ENCODE measurements around the gene CYP19A1. TPM values are rescaled to one million over a fixed set of nuclear protein-coding genes. Genes with fewer than 3 reads are reported as not detected.

CYP19A1 gene
- total RNA-seq (under 1 TPM in 1 of 5 donors, not detected in 4; 0.23 TPM), total RNA-seq (0 to 0.28 (median 0) reads per million in 29 experiments)
- total RNA-seq (2013): 0.11 TPM

DNA sequence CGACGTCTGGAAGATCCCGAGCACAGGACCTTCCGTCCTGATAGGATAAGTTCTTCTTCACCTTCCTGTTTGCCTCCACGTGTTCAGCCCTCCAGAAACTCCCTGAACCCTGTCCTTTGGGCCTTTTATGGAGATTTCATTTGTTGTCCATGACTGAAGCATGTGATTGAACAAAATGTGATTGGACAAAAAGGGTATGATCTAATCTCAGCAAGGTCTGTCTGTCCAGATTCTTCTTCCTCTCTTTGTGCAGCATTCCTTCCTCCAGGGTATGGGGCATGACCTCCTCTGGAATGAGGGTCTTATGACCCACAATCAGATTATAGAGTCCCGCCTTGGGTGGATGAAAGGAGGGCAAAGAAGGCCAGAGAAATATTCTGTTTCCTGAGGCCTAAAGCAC lies at the start of gene CYP19A1:
TSS of gene CYP19A1 (minus strand) at position 101 of the 400 bp plus-strand sequence. CDS start 95,684 bp downstream, outside the sequence.
- ATAC-seq (replicated peaks in 1 of 4): no peak
- Mint-ChIP-seq H3K4me3 (no peak within 1 kb of the TSS), H3K36me3 (no peaks in the 10 kb centered on the region), H3K9me3 (no peaks in the 10 kb centered on the region), H3K27ac (no peak within 1 kb of the TSS), H3K4me1 (no peaks in the 10 kb centered on the region), H3K27me3 (peaks cover 22 to 25% of the 10 kb centered on the region in 2 donors)
- WGBS (ENCODE audit: insufficient coverage): 100% methylated on average over 1 of the region's 6 CpGs
- Histone ChIP-seq H3K36me3 (ENCODE audit: control insufficient read depth in 2 of 2, extremely low read depth in 1 of 2, insufficient read depth in 1 of 2, low read length in 1 of 2) (no peaks in the 10 kb centered on the region), H3K9me3 (no peaks in the 10 kb centered on the region), H3K27me3 (replicated peaks in 1 of 2; ENCODE audit: control insufficient read depth in 2 of 2, extremely low read depth in 1 of 2, insufficient read depth in 2 of 2, low read length in 1 of 2) (peaks cover 1 to 19% of the 10 kb centered on the region in 2 experiments), H3K27ac (ENCODE audit: low read length) (no peak within 1 kb of the TSS), H3K4me1 (ENCODE audit: control insufficient read depth in 1 of 2, extremely low read depth in 1 of 2, insufficient read depth in 2 of 2, low read length in 2 of 2) (no peaks in the 10 kb centered on the region), H3K4me3 (ENCODE audit: control insufficient read depth in 1 of 2, extremely low read depth in 1 of 2, low read length in 1 of 2) (no peak within 1 kb of the TSS)
- CTCF ChIA-PET: no interaction called here
- DNase-seq: no peak
- POLR2A ChIA-PET: no interaction called here

DNA sequence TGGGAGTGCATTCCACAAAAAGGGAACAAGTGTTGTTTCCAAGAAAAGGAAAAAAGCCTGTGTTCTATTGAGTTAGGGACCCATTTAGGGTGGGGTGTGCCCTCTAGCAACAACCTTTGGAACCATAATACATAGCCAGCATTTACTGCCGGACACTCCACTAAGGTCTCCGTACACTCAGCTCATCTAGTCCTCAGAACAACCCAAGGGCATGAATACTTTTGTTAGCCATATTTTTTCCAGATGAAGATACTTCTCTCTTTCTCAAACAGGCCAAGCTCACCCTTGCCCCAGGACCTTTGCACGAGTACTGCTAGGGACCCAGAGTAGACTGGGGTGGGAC lies 49.3 kb upstream of the CYP19A1 start:
- Mint-ChIP-seq H3K4me1 (peaks cover 0 to 6% (median 0%) of the 10 kb centered on the region in 3 donors), H3K4me3 (no peak overlapping the region), H3K9me3 (no peaks in the 10 kb centered on the region), H3K27me3 (peaks cover 15 to 20% of the 10 kb centered on the region in 2 donors), H3K36me3 (no peaks in the 10 kb centered on the region), H3K27ac (no peak overlapping the region)
- DNase-seq (no peak), ATAC-seq (replicated peaks in 1 of 4) (no peak)
- Histone ChIP-seq H3K27ac (ENCODE audit: low read length) (no peak overlapping the region), H3K36me3 (ENCODE audit: control insufficient read depth in 2 of 2, extremely low read depth in 1 of 2, insufficient read depth in 1 of 2, low read length in 1 of 2) (no peaks in the 10 kb centered on the region), H3K27me3 (replicated peaks in 1 of 2; ENCODE audit: control insufficient read depth in 2 of 2, extremely low read depth in 1 of 2, insufficient read depth in 2 of 2, low read length in 1 of 2) (peaks cover 0 to 29% of the 10 kb centered on the region in 2 experiments), H3K4me1 (ENCODE audit: control insufficient read depth in 1 of 2, extremely low read depth in 1 of 2, insufficient read depth in 2 of 2, low read length in 2 of 2) (no peaks in the 10 kb centered on the region), H3K4me3 (ENCODE audit: control insufficient read depth in 1 of 2, extremely low read depth in 1 of 2, low read length in 1 of 2) (no peak overlapping the region), H3K9me3 (no peaks in the 10 kb centered on the region)
- ChIA-PET POLR2A (no interaction called here), CTCF (no interaction called here)
- no CpG with 5 or more reads among the region's 3 CpGs for WGBS (ENCODE audit: insufficient coverage)

DNA sequence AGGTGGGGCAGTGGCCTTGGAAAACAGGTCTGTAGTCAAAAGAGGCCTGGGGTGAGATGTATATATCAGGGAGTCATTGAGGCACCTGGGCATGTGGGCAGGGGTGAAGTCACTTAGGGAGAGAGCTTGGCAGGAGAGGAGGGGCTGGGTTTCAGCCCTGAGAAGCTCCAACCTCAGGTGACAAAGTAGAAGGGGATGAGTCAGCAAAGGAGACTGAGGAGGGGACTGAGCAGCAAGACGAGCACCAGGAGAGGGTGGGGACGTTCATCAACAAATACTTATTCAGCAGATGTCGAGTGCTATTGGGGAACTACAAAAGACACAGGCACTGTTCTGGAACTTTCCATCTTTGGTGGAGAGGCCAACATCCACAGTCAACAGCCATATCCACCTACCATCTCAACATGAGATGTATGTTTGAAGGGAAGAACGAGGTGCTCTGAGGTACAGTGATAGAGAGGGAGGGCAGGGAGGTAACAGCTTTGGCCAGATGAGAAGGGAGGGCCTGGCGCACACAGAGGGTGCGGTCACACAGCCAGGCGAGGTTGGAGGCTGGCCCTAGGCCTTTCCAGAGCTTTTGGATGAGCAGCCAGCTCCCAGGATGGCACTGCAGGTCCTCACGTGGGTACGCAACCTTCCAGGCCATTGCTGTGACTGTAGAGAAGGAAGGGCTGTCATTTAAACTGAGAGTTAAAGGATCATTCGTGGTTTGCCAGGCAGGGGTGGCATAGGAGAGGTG lies 48.7 kb upstream of the CYP19A1 start:
- no peak for DNase-seq
- Mint-ChIP-seq H3K4me3 (no peak overlapping the region), H3K4me1 (peaks cover 0 to 6% (median 0%) of the 10 kb centered on the region in 3 donors), H3K27ac (no peak overlapping the region), H3K27me3 (peaks cover 15 to 22% of the 10 kb centered on the region in 2 donors), H3K36me3 (no peaks in the 10 kb centered on the region), H3K9me3 (no peaks in the 10 kb centered on the region)
- no peaks in the 10 kb centered on the region for H3K36me3 ChIP-seq (ENCODE audit: control insufficient read depth in 2 of 2, extremely low read depth in 1 of 2, insufficient read depth in 1 of 2, low read length in 1 of 2)
- H3K4me3 ChIP-seq (ENCODE audit: control insufficient read depth in 1 of 2, extremely low read depth in 1 of 2, low read length in 1 of 2): no peak overlapping the region
- H3K4me1 ChIP-seq (ENCODE audit: control insufficient read depth in 1 of 2, extremely low read depth in 1 of 2, insufficient read depth in 2 of 2, low read length in 2 of 2): no peaks in the 10 kb centered on the region
- H3K27me3 ChIP-seq (replicated peaks in 1 of 2; ENCODE audit: control insufficient read depth in 2 of 2, extremely low read depth in 1 of 2, insufficient read depth in 2 of 2, low read length in 1 of 2): peaks cover 0 to 29% of the 10 kb centered on the region in 2 experiments
- ChIA-PET POLR2A (no interaction called here), CTCF (no interaction called here)
- ATAC-seq (replicated peaks in 1 of 4): no peak
- 69% methylated on average over 7 of the region's 10 CpGs for WGBS (ENCODE audit: insufficient coverage)
- H3K27ac ChIP-seq (ENCODE audit: low read length): no peak overlapping the region
- H3K9me3 ChIP-seq: no peaks in the 10 kb centered on the region

DNA sequence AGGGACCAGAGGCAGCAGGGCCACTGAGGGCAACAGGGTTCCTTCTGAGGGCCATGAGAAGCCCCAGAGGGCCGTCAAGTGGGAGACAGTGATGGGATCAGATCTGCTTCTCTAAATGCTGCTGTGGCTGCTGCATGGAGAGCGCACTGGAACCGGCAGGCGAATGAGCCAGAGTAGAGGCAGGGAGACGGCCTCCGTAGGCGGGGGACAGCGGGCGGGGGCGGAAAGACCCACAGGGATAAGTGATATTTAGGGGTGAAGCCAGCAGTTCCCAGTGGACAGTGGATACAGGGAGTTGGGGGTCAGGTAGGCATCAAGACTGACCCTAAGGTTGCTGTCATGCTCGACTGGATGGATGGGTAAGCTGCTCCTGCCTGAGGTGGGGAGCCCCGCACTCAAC lies 48.1 kb upstream of the CYP19A1 start:
- Histone ChIP-seq H3K36me3 (ENCODE audit: control insufficient read depth in 2 of 2, extremely low read depth in 1 of 2, insufficient read depth in 1 of 2, low read length in 1 of 2) (no peaks in the 10 kb centered on the region), H3K27ac (ENCODE audit: low read length) (no peak overlapping the region), H3K9me3 (no peaks in the 10 kb centered on the region), H3K4me1 (ENCODE audit: control insufficient read depth in 1 of 2, extremely low read depth in 1 of 2, insufficient read depth in 2 of 2, low read length in 2 of 2) (no peaks in the 10 kb centered on the region), H3K4me3 (ENCODE audit: control insufficient read depth in 1 of 2, extremely low read depth in 1 of 2, low read length in 1 of 2) (no peak overlapping the region), H3K27me3 (replicated peaks in 1 of 2; ENCODE audit: control insufficient read depth in 2 of 2, extremely low read depth in 1 of 2, insufficient read depth in 2 of 2, low read length in 1 of 2) (peaks cover 0 to 29% of the 10 kb centered on the region in 2 experiments)
- CTCF ChIA-PET: no interaction called here
- H3K27me3 Mint-ChIP-seq: peaks cover 17 to 27% of the 10 kb centered on the region in 2 donors
- H3K4me1 Mint-ChIP-seq: peaks cover 0 to 6% (median 0%) of the 10 kb centered on the region in 3 donors
- no peaks in the 10 kb centered on the region for H3K36me3 Mint-ChIP-seq
- 90% methylated on average over 7 of the region's 12 CpGs for WGBS (ENCODE audit: insufficient coverage)
- H3K4me3 Mint-ChIP-seq: no peak overlapping the region
- POLR2A ChIA-PET: no interaction called here
- ATAC-seq (replicated peaks in 1 of 4): no peak
- DNase-seq: no peak
- no peaks in the 10 kb centered on the region for H3K9me3 Mint-ChIP-seq
- no peak overlapping the region for H3K27ac Mint-ChIP-seq

DNA sequence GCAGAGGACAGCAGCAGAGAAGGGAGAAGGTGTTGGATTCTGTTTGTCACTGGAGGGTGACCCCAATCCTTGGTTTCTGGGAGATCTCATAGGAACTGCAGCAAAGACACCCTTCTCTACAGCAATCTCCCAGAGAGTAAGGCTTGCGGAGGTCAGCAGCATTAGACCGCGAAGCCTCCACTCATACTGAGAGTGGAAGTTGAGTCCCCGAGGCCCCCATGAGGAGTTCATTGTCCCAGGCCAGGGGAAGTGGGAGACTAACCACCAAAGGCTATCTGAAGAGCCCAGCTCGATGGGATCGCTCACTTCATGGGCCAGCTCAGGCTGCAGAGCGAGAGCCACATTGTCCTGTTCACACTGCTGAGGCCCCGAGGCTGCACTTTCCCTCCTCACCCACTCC lies 47.6 kb upstream of the CYP19A1 start:
- no peak for DNase-seq
- Histone ChIP-seq H3K4me3 (ENCODE audit: control insufficient read depth in 1 of 2, extremely low read depth in 1 of 2, low read length in 1 of 2) (no peak overlapping the region), H3K9me3 (no peaks in the 10 kb centered on the region), H3K27me3 (replicated peaks in 1 of 2; ENCODE audit: control insufficient read depth in 2 of 2, extremely low read depth in 1 of 2, insufficient read depth in 2 of 2, low read length in 1 of 2) (peaks cover 0 to 29% of the 10 kb centered on the region in 2 experiments), H3K27ac (ENCODE audit: low read length) (no peak overlapping the region), H3K36me3 (ENCODE audit: control insufficient read depth in 2 of 2, extremely low read depth in 1 of 2, insufficient read depth in 1 of 2, low read length in 1 of 2) (no peaks in the 10 kb centered on the region), H3K4me1 (ENCODE audit: control insufficient read depth in 1 of 2, extremely low read depth in 1 of 2, insufficient read depth in 2 of 2, low read length in 2 of 2) (no peaks in the 10 kb centered on the region)
- CTCF ChIA-PET: no interaction called here
- H3K27me3 Mint-ChIP-seq: peaks cover 18 to 27% of the 10 kb centered on the region in 2 donors
- H3K27ac Mint-ChIP-seq: no peak overlapping the region
- no peaks in the 10 kb centered on the region for H3K9me3 Mint-ChIP-seq
- no peak overlapping the region for H3K4me3 Mint-ChIP-seq
- WGBS (ENCODE audit: insufficient coverage): 85% methylated on average over 4 of the region's 8 CpGs
- peaks cover 0 to 6% (median 0%) of the 10 kb centered on the region in 3 donors for H3K4me1 Mint-ChIP-seq
- no peaks in the 10 kb centered on the region for H3K36me3 Mint-ChIP-seq
- no peak for ATAC-seq (replicated peaks in 1 of 4)
- POLR2A ChIA-PET: no interaction called here

- ATAC-seq (replicated peaks in 1 of 4): no peak
- Mint-ChIP-seq H3K9me3 (no peaks in the 10 kb centered on the region), H3K4me1 (no peaks in the 10 kb centered on the region), H3K27me3 (peaks cover 14 to 27% of the 10 kb centered on the region in 2 donors), H3K4me3 (no peak overlapping the region), H3K27ac (no peak overlapping the region), H3K36me3 (no peaks in the 10 kb centered on the region)
- no peak for DNase-seq
- H3K9me3 ChIP-seq: no peaks in the 10 kb centered on the region
- no peaks in the 10 kb centered on the region for H3K4me1 ChIP-seq (ENCODE audit: control insufficient read depth in 1 of 2, extremely low read depth in 1 of 2, insufficient read depth in 2 of 2, low read length in 2 of 2)
- no peak overlapping the region for H3K27ac ChIP-seq (ENCODE audit: low read length)
- no peak overlapping the region for H3K4me3 ChIP-seq (ENCODE audit: control insufficient read depth in 1 of 2, extremely low read depth in 1 of 2, low read length in 1 of 2)
- ChIA-PET CTCF (interaction anchor here in 1 of 2 donors (0.7 kb wide), 1 partner anchor 102 kb away, joined by 6 read pairs; no protein-coding TSS in a partner anchor), POLR2A (no interaction called here)
- H3K27me3 ChIP-seq (replicated peaks in 1 of 2; ENCODE audit: control insufficient read depth in 2 of 2, extremely low read depth in 1 of 2, insufficient read depth in 2 of 2, low read length in 1 of 2): peaks cover 0 to 29% of the 10 kb centered on the region in 2 experiments
- no CpG with 5 or more reads among the region's 4 CpGs for WGBS (ENCODE audit: insufficient coverage)
- no peaks in the 10 kb centered on the region for H3K36me3 ChIP-seq (ENCODE audit: control insufficient read depth in 2 of 2, extremely low read depth in 1 of 2, insufficient read depth in 1 of 2, low read length in 1 of 2)
Measured at GRCh38 chr15:51382787-51383186, 44.4 kb upstream of the CYP19A1 start.

All from T-cell (primary cell).